GM21528 (cell line): ENCODE data around the gene OGA.

ENCODE experiments used
- ATAC-seq: cut with Tn5 transposase; IDR thresholded peaks from one replicate; pipeline ENCODE4 v1.9.1; 2021; ENCODE audit warnings: mild to moderate bottlenecking, moderate library complexity; ENCODE audit not compliant: unreplicated experiment, low FRiP score

Gene OGA

DNA sequence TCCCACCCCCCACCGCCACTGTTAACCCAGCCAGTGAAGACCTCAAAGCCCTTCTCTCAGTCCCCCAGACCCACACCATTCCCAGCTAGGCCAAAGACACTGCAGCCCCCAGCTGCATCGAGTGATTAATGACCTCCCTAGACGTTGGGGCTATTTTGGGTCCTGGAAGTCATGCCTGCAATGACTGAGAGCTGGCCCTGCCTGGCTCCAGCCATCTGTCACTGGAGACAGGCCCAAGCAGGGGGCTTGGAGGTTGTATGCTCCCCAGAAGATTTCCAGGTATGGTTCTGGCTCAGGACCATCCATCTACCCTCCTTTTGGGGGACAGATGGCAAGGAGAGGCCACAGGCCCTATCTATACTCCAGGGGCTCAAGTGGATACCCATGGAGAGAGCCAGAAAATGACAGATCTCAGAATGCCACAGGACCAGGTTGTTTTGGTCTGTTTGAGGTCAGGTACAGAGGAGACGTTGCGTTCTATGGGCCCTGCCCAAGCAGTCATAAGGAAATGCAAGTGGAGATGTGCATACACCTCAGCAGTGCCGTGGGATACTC lies 20.2 kb upstream of the OGA start:
- ATAC-seq: no peak

DNA sequence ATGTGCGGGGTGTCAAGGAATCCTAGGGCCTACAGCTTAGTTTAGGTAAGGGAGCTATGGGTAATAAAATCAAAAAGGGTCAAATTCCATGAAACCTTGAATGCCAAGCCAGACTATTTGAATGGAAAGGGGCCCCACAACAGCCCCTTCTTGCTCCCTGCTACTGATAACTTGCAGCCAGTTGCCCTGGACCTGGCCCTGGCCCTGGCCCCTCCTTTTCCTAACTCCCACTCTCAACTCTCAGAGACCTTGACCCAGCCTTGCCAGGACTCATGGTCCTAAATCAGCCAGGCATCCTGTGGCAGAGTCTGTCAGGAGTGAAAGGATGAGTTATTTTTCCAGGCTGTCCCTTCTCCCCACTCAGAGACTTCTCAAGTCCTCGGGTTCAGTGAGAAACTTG lies 19.5 kb upstream of the OGA start:
- ATAC-seq: no peak

DNA sequence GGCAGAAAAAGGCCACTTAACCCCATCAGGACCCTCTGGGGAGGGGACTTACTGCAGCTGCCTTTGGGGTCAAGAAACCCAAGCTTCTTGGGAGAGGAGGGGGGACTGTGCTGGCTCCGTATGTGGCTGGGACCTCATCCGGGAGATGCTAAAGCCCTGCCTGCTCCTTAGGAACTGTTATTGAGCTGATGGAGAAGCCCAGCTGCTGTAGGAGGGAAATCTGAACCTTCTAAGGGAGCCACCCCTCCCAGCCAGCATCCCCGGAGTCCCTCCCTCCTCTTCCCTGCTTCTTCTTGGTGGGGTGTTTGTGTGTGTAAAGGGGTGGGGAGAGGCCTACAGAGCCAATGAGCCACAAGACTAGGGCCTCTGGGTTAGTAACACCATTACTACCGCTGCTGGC lies 17.1 kb upstream of the OGA start:
- ATAC-seq: no peak

DNA sequence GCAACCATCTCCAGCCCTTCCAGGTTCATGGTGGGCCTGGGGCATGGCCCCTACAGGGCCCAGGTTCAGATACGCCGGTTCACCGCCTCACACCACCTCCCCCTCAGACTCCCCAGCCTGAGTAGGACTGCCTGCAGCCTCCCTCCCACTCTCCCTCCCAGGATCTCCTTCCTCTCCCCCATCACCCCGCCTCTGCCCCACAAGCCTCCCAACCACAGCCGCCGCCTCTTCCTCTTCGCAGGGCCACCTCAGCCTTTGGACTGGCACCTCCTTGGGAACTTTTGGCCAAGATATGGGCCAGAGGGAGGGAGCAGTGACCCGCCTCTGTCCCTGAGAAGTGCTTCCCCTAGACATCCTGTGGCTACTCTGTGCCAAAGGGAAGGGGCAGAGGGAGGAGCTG lies 16.1 kb upstream of the OGA start:
- no peak for ATAC-seq

DNA sequence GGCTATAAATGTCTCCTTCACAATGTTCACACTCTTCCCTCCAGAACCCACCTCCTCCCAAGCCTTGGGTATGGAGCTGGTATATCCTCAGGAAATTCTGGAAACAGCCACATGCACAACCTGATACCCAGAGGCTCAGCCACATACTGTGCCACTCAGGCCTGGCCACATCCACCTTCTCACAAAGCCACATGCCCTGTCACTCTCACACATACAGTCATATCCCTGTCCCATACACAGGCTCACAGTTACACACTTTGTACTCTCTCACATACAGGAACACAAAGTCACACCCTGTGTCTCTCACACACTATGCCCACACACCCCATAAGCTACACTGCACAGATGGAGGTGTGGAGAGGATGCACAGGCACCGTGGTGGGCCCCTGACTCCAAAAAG lies 15.2 kb upstream of the OGA start:
- ATAC-seq: no peak

DNA sequence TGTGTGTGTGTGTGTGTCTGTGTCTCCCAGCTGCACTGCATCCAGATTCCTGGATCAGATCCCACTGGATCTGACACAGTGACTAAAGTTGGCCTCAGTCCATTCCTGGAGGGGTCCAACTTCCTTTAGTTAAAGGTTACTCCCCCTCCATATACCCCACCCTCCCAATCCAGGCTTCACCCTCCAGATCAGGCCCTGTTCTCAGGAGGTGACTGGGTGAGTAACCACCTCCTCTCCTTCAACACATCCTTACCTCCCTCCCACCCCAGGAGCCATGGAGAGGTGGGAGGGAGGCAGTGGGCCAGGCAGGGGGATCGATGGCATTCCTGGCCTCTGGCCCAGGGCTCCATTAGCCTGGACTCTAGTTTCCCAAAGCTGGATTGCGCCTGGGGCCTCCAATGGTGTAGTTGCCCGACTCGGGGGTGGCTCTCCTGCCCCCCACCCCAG lies 14.1 kb upstream of the OGA start:
- ATAC-seq: no peak

DNA sequence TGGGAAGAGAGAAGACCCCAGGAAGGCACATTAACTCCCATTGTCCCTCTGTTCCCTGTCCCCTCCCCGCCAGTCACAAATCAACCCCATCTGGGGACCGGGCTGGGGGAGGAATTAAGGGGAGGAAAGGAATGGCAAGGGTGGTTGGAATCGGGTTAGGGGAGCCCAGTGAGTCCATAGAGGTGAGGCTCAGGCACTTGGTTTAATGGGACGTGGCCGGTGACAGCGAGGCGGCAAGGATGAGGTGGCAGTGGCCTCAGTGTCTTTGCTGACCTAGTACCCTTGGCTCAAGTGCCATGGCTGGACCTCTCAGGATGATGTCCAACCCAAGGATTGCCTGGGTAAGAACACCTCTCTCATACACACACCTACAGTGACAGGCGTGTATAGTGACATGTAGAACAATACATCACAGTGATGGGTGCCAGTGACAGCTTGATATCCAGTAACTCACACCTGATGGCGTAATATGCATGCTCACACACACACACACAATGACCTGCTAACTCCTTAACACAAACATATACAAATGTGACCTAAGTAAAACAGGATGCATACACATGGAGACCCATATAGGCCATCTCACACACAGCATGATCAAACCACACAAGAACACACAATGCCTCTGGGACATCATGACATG lies 13.0 kb upstream of the OGA start:
- no peak for ATAC-seq

DNA sequence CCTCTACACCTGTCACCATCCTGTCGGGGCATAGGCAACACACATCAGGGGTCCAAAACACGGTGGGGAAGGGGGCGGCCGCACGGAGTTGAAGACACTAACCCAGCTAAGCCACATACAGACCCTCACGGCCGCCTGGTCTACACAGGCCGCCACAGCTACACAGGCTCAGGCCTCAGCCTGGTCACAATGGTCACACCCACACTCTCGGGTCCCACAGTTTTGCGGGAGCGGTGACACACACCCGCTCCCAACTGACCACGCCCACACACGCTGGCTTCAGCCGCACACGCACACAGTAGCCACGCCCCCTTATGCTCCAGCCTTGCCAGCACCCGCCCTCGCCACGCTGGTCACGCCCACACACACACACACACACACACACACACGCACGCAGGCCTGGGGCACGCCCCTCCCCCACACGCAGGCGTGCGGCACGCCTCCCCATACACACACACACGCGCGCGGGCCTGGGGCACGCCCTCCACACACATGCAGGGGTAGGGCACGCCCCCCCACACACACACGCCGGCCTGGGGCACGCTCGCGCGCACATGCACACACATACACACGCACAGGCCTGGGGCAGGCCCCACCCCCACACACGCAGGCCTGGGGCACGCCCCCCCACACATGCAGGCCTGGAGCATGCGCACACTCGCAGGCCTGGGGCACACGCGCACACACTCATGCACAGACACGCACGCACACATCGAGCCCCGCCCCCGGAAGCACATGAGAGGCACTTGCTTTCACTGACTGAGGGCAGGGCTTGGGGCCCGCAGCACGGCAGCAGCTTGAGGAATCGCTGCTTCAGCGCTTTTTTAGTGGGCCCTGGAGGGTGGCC lies 12.3 kb upstream of the OGA start:
- ATAC-seq: peak; percentile 56

DNA sequence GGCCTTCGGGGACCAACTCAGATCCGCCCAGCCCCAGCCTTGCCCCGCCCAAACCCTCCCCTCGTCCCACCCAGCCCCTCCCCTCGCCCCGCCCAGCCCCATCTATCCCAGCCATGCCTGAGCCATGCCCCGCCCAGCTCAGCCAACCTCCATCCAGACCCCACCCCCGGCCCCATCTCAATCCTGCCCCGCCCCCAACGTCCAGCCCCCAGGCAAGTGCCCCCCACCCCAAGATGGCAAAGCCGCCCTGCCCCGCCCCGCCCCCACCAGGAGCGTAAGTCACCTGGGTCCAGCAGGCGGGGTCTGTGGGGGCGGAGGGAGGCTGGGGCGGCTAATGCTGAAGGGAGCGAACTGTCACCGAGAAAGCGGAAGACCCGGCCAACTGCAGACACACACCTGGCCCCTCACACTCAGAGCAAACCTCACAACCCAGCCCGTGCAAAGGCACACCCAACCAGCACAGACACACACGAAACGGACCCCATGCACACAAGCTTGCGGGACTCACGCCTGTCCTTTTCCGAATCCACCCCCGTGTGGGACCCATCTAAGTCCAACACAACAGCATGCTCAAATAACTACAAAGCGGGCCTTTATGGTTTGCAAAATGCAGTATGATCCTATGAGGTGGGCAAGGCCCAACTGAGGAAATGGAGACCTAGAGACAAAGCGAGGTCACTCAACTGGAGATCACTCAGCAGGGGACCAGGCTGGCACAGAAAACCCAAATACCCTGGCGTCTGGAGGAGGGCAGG lies 11.5 kb upstream of the OGA start:
- ATAC-seq: peak; percentile 22

DNA sequence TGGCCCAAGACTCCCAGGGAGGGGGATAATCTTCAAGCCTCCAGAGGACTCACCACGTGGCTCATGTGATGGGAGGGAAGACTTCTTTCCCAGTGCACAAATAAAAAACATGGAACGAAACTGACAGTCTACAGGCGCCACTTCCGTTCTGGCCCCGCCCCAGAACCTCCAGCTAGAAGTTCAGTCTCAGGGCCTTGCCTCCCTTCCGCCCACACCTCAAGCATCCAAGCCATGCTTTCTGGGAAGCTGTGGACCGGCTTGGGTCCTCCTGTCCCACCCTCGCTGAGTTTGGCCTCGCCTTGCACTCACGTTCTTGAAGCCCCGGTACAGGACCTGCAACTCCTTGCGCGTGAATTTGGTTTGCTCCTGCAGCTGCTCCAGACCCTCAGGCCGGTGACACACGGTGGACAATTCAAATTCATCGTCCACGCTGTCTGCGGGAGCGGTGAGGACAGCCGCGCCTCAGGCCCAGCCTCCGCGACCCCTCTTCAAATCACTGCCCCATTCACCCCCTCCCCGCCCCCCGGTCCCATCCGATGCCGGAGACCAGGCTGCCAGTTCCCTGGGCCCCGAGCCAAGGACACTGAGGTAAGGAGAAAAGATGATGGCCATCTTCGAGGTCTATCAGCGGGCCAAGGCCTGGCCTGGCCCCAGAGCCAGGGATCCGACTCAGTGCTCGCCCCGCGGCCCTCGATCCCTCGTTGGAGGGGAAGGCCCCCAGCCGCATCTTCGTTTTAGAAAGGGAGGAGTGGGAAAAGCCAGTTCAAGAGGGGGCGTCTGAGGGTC lies 10.7 kb upstream of the OGA start:
- ATAC-seq: no peak

DNA sequence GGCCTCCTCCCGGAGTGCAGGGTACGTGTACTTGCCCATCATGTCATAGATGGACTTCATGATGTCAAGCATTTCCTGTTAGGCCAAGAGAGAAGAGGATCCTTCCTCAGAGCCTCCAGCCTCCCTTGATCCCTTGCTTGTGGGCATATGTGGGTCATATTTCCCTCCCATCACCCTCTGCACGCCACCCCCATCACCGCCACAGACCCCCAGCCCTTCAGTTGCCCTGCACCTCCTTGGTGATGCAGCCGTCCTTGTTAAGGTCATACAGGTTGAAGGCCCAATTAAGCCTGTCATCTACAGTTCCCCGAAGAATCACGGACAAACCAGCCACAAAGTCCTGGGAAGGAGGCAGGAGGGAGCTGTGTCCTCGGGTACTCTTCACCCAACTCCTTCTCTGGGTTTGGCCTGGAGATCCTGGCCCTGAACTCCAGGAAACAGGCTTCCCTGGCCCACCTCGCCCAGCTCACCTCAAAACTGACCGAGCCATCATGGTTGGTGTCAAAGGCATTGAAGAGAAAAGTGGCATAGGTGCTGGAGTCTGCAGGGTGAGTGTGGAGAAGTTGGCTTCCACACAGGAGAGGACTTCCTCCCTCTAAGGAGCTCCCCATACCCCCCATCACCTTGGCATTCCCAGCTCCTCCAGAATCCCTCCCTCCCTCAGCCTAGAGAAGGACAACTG lies 9.8 kb upstream of the OGA start:
- no peak for ATAC-seq

DNA sequence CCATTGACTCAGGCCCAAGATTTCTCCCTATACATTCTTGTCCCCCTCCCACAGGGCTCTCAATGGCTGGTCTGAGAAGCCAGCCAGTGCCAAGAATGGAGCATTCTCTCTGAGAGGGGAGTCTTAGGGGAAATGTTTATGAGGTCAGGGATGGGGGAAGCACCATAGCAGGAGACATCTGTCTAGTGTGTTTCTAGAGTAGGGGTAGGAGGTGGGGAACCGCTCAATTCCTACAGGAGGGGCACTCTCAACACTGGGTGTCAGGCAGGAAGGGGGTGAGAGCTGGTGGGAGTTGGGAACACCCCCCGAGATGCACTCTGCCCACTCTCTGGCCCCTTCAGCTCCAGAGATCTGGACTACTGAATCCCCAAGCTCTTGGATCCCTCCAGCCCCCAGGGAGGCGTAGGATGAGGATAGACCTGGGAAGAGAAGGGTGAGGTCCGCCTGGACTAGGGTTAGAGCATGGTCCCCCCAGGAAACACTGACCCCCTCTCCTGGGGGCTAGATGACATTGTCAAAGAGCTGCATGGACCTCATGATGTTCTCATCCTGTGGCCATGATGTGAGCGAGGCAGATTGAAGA lies 8.7 kb upstream of the OGA start:
- ATAC-seq: no peak

DNA sequence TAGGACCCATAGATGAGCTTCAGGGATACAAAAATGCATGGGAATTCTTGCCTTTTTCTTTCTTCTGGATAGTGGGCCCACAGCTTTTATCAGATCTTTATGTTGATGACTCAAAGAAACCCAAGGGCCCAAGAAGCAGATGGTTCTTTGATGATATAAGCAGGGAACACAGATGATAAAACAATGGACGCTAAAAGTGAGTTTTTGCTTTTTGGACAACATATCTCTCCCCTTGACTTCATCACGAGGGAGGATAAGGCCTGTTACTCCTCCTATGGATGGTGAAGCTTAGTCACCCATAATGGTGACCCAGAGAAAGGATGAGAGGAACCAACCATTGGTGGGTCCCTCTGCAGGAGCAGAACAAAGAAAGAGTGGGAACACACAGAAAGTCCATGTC lies 6.5 kb upstream of the OGA start:
- ATAC-seq: no peak

DNA sequence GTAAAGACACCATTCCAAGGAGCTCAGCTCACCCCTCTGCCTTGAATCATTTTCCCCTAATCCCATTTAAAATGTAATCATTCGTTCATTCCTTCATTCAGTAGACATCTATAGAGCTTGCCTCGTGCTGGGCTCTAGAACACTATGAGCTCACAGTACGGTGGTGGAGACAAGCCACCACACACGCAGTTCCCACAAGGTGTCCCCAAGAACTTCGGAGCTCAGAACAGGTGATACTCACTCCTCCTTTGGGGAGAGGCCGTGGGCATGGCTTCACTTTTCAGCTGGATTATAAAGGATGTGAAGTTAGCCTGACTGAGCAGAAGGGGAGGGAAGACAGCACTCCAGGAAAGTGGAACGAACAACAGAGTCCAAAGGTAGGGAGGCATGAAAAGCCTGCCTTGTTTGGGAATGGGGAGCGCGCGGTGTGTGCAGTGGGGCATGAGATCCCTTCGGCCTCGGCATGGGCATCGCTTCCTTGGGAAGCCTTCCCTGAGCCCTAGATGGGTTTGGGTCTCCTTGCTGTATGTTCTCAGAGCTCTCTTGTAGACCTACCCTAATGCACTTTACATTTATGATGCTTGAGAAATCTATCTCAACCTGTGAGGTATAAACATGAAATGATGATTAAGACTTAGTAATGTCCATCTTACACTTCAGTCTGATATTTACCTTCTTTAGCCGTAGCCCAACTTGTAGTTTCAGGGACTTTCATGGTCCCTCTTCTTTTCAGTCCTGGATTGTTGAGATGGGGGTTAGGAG lies 809 bp upstream of the OGA start:
- ATAC-seq: peak; percentile 12

DNA sequence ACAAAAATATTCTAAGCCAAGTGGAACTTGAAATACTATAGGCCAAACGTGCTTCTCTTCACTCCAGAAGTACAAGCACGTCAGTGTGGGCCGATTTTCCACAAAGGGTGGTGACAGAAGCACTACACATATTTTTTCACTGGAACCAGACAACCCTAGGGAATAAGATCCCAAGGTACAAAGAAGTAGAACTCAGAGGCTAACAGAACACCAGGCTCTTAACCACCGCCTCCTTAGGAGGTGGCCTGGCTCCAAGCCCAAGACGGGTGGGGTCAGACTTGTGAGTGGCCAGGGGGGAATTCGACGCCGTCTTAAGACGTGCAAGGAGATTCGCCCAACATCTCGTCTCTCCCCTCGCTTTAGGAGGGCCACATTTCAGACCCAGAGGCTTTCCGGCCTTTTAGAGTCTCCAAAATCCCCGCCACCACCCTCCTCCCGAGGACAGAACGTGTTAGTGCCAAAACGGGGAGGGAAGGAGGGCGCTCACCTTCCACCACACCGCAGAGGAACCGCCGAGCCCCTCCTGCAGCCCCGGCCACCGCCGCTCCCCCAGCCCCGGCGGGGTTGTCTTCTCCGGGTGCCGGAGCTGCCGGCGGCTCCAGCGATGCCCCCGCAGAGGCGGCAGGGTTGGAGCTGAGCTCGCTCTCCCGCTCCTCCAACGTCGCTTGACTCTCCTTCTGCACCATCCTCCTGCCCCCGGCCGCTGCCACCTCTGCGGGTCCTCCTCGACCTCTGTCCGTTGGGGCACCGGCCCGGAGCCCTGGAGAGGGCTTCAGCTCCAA lies 716 bp downstream of the OGA start:
- ATAC-seq: peak; percentile 1

DNA sequence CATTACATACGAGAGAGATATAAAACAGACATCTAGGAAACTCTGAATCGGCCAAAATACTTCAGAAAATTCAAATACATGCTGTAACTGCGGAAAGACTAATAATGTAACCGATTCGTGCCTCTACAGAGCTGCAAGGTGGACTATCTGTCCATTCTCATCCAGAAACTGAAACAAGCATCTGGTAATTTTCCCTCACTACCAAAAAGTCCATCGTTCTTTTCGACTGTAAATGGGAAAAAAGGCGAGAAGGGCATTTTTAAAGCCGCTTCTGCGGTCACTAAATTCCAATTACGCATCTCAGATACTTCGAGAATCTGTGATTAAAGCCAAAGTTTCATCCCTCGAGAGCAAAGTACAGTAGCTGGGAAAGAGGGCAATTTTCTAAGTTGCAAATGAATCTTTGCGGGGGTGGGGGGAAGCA lies 1.3 kb downstream of the OGA start:
- no peak for ATAC-seq

DNA sequence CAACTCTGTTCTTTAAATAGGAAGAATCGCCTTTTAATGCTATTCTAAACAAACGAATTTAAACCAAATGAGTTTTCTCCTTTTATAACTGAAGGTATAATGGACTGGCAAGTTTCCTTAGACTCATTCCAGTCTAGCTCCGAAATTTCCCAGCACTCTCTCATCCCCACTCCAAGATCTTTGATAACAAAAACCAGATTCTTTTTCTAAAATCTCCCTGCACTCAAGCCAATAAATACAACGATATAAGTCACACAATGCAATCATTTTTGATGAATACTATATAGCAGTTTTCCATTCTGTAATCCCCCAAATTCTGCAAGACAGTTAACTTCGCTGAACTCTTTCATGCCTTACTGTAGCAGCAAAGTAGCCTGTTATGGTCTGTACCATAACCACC lies 1.9 kb downstream of the OGA start:
- no peak for ATAC-seq
